Ovary (tissue), 3 donors: ENCODE results near the gene SCYGR4.

Experiments used
- EP300 ChIP-seq: sonication (generic); formaldehyde crosslinking; IDR thresholded peaks from one replicate; pipeline ENCODE4 v1.6.1; 2017; ENCODE audit warnings: antibody characterized with exemption
- POLR2A ChIP-seq: fragments of 450-650 bp; IDR thresholded peaks from one replicate; pipeline ENCODE4 v1.6.1; 2017; ENCODE audit warnings: antibody characterized with exemption, mild to moderate bottlenecking, moderate library complexity
- TF ChIP-seq, protein P1 (sequence below), 3 donors: fragments of 450-650 bp in 2 of 3; fragments of 200-600 bp in 1 of 3; IDR thresholded peaks; one replicate each; pipeline versions ENCODE4 v1.5.1 to v1.8.0; 2016 to 2022; ENCODE audit warnings: antibody characterized with exemption in 3 of 3, mild to moderate bottlenecking in 1 of 3
- donor health status: DM: no; HTN: no; CAD: no.

DNA sequence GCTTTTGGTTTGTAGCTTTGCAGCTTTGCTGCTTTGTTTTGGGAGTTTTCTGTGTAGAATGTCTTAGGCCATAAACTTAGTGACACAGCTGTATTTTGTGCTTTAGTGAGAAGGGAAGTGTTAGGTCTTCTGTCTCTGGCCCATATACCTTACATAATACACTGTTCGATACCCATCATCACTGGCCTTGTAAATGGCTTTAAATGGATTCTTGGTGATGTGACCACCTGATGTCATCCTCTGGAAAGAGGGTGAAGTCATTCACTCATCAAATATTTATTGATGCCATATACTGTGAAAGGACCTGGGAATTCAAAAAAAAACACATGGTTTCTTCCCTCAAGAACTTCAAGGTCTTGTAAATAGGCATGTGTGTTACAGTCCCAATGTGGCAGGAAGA lies 37.5 kb upstream of the SCYGR4 start:
- TF ChIP-seq, protein P1, sequence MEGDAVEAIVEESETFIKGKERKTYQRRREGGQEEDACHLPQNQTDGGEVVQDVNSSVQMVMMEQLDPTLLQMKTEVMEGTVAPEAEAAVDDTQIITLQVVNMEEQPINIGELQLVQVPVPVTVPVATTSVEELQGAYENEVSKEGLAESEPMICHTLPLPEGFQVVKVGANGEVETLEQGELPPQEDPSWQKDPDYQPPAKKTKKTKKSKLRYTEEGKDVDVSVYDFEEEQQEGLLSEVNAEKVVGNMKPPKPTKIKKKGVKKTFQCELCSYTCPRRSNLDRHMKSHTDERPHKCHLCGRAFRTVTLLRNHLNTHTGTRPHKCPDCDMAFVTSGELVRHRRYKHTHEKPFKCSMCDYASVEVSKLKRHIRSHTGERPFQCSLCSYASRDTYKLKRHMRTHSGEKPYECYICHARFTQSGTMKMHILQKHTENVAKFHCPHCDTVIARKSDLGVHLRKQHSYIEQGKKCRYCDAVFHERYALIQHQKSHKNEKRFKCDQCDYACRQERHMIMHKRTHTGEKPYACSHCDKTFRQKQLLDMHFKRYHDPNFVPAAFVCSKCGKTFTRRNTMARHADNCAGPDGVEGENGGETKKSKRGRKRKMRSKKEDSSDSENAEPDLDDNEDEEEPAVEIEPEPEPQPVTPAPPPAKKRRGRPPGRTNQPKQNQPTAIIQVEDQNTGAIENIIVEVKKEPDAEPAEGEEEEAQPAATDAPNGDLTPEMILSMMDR (IDR thresholded peaks at IDR 0.05), result no peak
- TF ChIP-seq POLR2A (no peak), EP300 (no peak)
